Left lung (tissue), 10 donors: ENCODE measurements around the gene TEX26. TPM values are rescaled to one million over a fixed set of nuclear protein-coding genes. Genes with fewer than 3 reads are reported as not detected.

ENCODE experiments used
- ATAC-seq: fragments of 200-7000 bp; cut with Tn5 transposase; one replicate; pipeline ENCODE4 v1.9.1; 2020; ENCODE audit warnings: moderate library complexity
- DNase-seq, 4 donors: peaks; one replicate each; pipeline ENCODE4 v3.0.0-alpha.2; 2013 to 2020
- H3K27ac ChIP-seq, 2 donors: fragments of 200-600 bp; sonication (generic) in 1 of 2; one replicate each; pipeline versions ENCODE4 v1.5.0 to v1.8.0; 2020 to 2021
- H3K27me3 ChIP-seq, 2 donors: fragments of 200-600 bp; sonication (generic) in 1 of 2; one replicate each; pipeline versions ENCODE4 v1.5.0 to v1.8.0; 2020 to 2021
- H3K36me3 ChIP-seq, 2 donors: fragments of 200-600 bp; sonication (generic) in 1 of 2; one replicate each; pipeline versions ENCODE4 v1.5.0 to v1.8.0; 2020 to 2021
- H3K4me1 ChIP-seq, 2 donors: fragments of 200-600 bp; one replicate each; pipeline ENCODE4 v1.8.0; 2021
- H3K4me3 ChIP-seq, 2 donors: fragments of 200-600 bp; sonication (generic) in 1 of 2; one replicate each; pipeline versions ENCODE4 v1.5.0 to v1.8.0; 2020 to 2021; ENCODE audit warnings: mild to moderate bottlenecking in 1 of 2
- H3K9me3 ChIP-seq, 2 donors: fragments of 200-600 bp; sonication (generic) in 1 of 2; one replicate each; pipeline versions ENCODE4 v1.5.0 to v1.8.0; 2020 to 2021
- CTCF ChIP-seq, 2 donors: fragments of 200-600 bp; sonication (generic) in 1 of 2; IDR thresholded peaks; one replicate each; pipeline versions ENCODE4 v1.5.0 to v1.8.0; 2021; ENCODE audit warnings: antibody characterized with exemption in 2 of 2
- intact Hi-C, 2 donors: fragments of 100-400 bp; cut with DNase I; formaldehyde crosslinking; loops; one replicate each; pipeline versions ENCODE4 v1.11.2 to v1.14.2; 2022
- polyA plus RNA-seq, 6 donors: library from polyadenylated mRNA; unstranded; fragments of 120-200 nt; gene quantifications; one replicate each; pipeline ENCODE4 v1.2.1, GENCODE V29; 2013; ENCODE audit not compliant: insufficient read length in 6 of 6
- total RNA-seq, 2 donors: library from RNA; stranded (reverse); fragmentation: NEBNext Ultra II Directional; extraction: Animal tissue kit (Norgen Biotek cat#: 25700); gene quantifications; one replicate each; pipeline ENCODE4 v1.2.1, GENCODE V29; 2021
- donor health status: DM: no; HTN: yes; CAD: no.
- donor health status: DM: no; HTN: no; CAD: no.

Gene TEX26
- total and polyA plus RNA-seq, 8 donors: 0.47 to 2.4 (median 0.93) TPM; not detected in 1

GRCh38 chr13:30991922-30992321 is 59.5 kb downstream of the TEX26 start:
- H3K27me3 ChIP-seq: no peaks in the 10 kb centered on the region
- H3K4me3 ChIP-seq: no peak overlapping the region
- no peaks in the 10 kb centered on the region for H3K4me1 ChIP-seq
- H3K36me3 ChIP-seq: no peaks in the 10 kb centered on the region
- peaks cover 0 to 4% of the 10 kb centered on the region in 2 donors for H3K9me3 ChIP-seq
- intact Hi-C loops: no loop called here
- peak; percentile 47 for ATAC-seq
- peak in 2 of 4 donors; percentile 28 to 39 for DNase-seq
- H3K27ac ChIP-seq: no peak overlapping the region
- no peak for TF ChIP-seq CTCF (IDR thresholded peaks at IDR 0.05)

- Histone ChIP-seq H3K27ac (no peak overlapping the region), H3K27me3 (peaks cover 0 to 12% of the 10 kb centered on the region in 2 donors), H3K36me3 (no peaks in the 10 kb centered on the region), H3K9me3 (no peaks in the 10 kb centered on the region), H3K4me3 (no peak overlapping the region), H3K4me1 (no peaks in the 10 kb centered on the region)
- ATAC-seq (no peak), DNase-seq (no peak)
- intact Hi-C loops: no loop called here
- no peak for TF ChIP-seq CTCF (IDR thresholded peaks at IDR 0.05)
These were observed 62.9 kb downstream of the TEX26 start for GRCh38 chr13:30995331-30995730.

GRCh38 chr13:30997697-30998096 is 65.2 kb downstream of the TEX26 start:
- no peak for TF ChIP-seq CTCF (IDR thresholded peaks at IDR 0.05)
- H3K4me3 ChIP-seq: no peak overlapping the region

GRCh38 chr13:30998136-30999088 is 66.0 kb downstream of the TEX26 start:
- H3K36me3 ChIP-seq: no peaks in the 10 kb centered on the region
- intact Hi-C loops: no loop called here
- H3K27me3 ChIP-seq: peaks cover 0 to 20% of the 10 kb centered on the region in 2 donors
- no peak for ATAC-seq
- no peaks in the 10 kb centered on the region for H3K9me3 ChIP-seq
- no peak overlapping the region for H3K4me3 ChIP-seq
- H3K4me1 ChIP-seq: no peaks in the 10 kb centered on the region
- peak in 1 of 4 donors; percentile 33 for DNase-seq
- TF ChIP-seq CTCF (IDR thresholded peaks at IDR 0.05): no peak
- no peak overlapping the region for H3K27ac ChIP-seq

More at GRCh38 chr13:30997697-30998096, 65.2 kb downstream of the TEX26 start:
- no peak for DNase-seq
- H3K27me3 ChIP-seq: peaks cover 0 to 20% of the 10 kb centered on the region in 2 donors
- intact Hi-C loops: no loop called here
- no peaks in the 10 kb centered on the region for H3K9me3 ChIP-seq
- ATAC-seq: no peak
- no peak overlapping the region for H3K27ac ChIP-seq
- H3K4me1 ChIP-seq: no peaks in the 10 kb centered on the region
- H3K36me3 ChIP-seq: no peaks in the 10 kb centered on the region

- intact Hi-C loops: no loop called here
- Histone ChIP-seq H3K27me3 (peaks cover 0 to 20% of the 10 kb centered on the region in 2 donors), H3K4me3 (no peak overlapping the region), H3K36me3 (no peaks in the 10 kb centered on the region), H3K9me3 (no peaks in the 10 kb centered on the region), H3K4me1 (no peaks in the 10 kb centered on the region), H3K27ac (no peak overlapping the region)
- no peak for ATAC-seq
- DNase-seq: no peak
- no peak for TF ChIP-seq CTCF (IDR thresholded peaks at IDR 0.05)
These were observed 68.4 kb downstream of the TEX26 start for GRCh38 chr13:31000889-31001288.
